ENCODE measurements around the gene TEX22. TPM values are rescaled to one million over a fixed set of nuclear protein-coding genes. Genes with fewer than 3 reads are reported as not detected.

TEX22 gene
- total and polyA plus RNA-seq, 7 donors = 0.10 to 0.75 (median 0.34) TPM; not detected in 2

GRCh38 chr14:105378873-105379685, 19.3 kb upstream of the TEX22 start:
- ATAC-seq (no peak), DNase-seq (no peak)
- H3K36me3 ChIP-seq (ENCODE audit: insufficient read depth in 1 of 2, low read depth in 1 of 2) = peaks cover 2 to 40% of the 10 kb centered on the region in 2 donors
- H3K9me3 ChIP-seq = no peaks in the 10 kb centered on the region
- H3K4me1 ChIP-seq = no peaks in the 10 kb centered on the region
- H3K4me3 ChIP-seq = no peak overlapping the region
- intact Hi-C loops (cut with DNase I) = no loop called here
- H3K27ac ChIP-seq = no peak overlapping the region
- H3K27me3 ChIP-seq (ENCODE audit: insufficient read depth in 3 of 3, low read length in 2 of 3) = no peaks in the 10 kb centered on the region
- 86 to 90% (median 88%) methylated on average over 17 of the region's 17 CpGs for WGBS, 3 donors
- no peak for TF ChIP-seq CTCF (IDR thresholded peaks at IDR 0.05)

GRCh38 chr14:105379946-105380345, 18.4 kb upstream of the TEX22 start:
- WGBS, 3 donors = 94 to 96% (median 95%) methylated on average over 13 to 14 of the region's 14 CpGs

GRCh38 chr14:105380756-105381155, 17.6 kb upstream of the TEX22 start:
- DNase-seq (no peak), ATAC-seq (no peak)
- no peaks in the 10 kb centered on the region for H3K9me3 ChIP-seq
- H3K4me3 ChIP-seq = no peak overlapping the region
- H3K36me3 ChIP-seq (ENCODE audit: insufficient read depth in 1 of 2, low read depth in 1 of 2) = peaks cover 2 to 55% of the 10 kb centered on the region in 2 donors
- no peaks in the 10 kb centered on the region for H3K4me1 ChIP-seq
- H3K27ac ChIP-seq = no peak overlapping the region
- H3K27me3 ChIP-seq (ENCODE audit: insufficient read depth in 3 of 3, low read length in 2 of 3) = no peaks in the 10 kb centered on the region
- 87 to 91% (median 89%) methylated on average over 19 of the region's 19 CpGs for WGBS, 3 donors
- intact Hi-C loops (cut with DNase I) = no loop called here
- no peak for TF ChIP-seq CTCF (IDR thresholded peaks at IDR 0.05)

More at GRCh38 chr14:105379946-105380345, 18.4 kb upstream of the TEX22 start:
- Histone ChIP-seq H3K27me3 (ENCODE audit: insufficient read depth in 3 of 3, low read length in 2 of 3) (no peaks in the 10 kb centered on the region), H3K27ac (no peak overlapping the region), H3K4me3 (no peak overlapping the region), H3K9me3 (no peaks in the 10 kb centered on the region), H3K36me3 (ENCODE audit: insufficient read depth in 1 of 2, low read depth in 1 of 2) (peaks cover 2 to 47% of the 10 kb centered on the region in 2 donors), H3K4me1 (no peaks in the 10 kb centered on the region)
- peak in 1 of 2 donors; percentile 43 for DNase-seq
- intact Hi-C loops (cut with DNase I) = no loop called here
- TF ChIP-seq CTCF (IDR thresholded peaks at IDR 0.05) = no peak
- no peak for ATAC-seq

DNA sequence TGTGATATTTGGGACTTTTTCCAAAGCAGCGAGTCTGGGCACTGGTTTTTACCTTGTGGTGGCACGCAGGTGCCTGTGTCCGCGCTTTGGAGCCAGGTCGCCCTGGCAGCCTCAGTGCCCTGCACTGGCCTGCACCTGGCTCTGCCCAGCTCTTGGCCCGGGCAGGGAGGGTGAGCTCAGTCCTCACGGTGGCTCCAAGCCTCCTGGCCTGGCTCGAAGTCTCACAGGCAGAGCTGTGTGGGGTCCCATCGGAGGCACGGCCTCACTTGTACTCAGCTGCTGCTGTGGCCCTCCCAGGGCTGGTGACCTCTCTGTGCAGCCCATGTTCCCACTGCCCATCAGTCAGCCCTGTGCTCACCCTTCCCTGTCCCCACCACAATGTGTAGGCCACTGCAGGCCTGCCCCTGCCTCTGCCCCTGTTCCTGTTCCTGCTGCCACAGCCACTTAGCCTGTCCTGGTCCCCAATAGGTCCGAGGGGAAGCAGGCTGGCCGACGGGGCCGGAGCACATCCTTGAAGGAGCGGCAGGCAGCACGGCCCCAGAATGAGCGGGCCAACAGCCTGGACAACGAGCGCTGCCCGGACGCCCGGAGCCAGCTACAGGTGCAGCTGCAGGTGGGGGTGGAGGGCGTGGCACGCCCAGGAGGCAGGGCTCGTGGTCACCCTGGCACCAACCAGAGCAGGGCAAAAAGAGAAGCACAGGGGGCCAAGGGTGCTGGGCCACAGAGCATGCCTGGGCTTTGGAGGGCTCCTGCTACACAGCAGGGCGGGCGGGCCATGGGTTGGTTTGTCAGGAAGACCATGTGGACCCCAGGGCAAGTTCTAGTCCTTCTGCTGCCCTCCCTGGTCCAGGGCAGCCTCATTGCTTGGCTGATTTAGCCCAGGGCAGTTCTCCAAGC, 16.6 kb upstream of the TEX22 start:
- Histone ChIP-seq H3K36me3 (ENCODE audit: insufficient read depth in 1 of 2, low read depth in 1 of 2) (peaks cover 2 to 59% of the 10 kb centered on the region in 2 donors), H3K9me3 (no peaks in the 10 kb centered on the region), H3K4me1 (no peaks in the 10 kb centered on the region), H3K27ac (no peak overlapping the region), H3K4me3 (no peak overlapping the region), H3K27me3 (ENCODE audit: insufficient read depth in 3 of 3, low read length in 2 of 3) (no peaks in the 10 kb centered on the region)
- 88 to 91% (median 89%) methylated on average over 27 of the region's 27 CpGs for WGBS, 3 donors
- DNase-seq (peak in 1 of 2 donors; percentile 56), ATAC-seq (no peak)
- TF ChIP-seq CTCF (IDR thresholded peaks at IDR 0.05) = no peak
- intact Hi-C loops (cut with DNase I) = no loop called here

Measured in psoas muscle (tissue), 8 donors.